WERI-Rb-1 (cell line): ENCODE measurements around the gene CDC45.

Source experiments
- DNase-seq: peaks from one replicate; pipeline ENCODE4 v3.0.0-alpha.2; 2020
- H3K27ac ChIP-seq: fragments of 250-450 bp; sonication (Bioruptor Pico); 2 replicates; pipeline ENCODE4 v1.5.1; 2020; ENCODE audit warnings: mild to moderate bottlenecking, moderate library complexity
- H3K27me3 ChIP-seq: fragments of 250-450 bp; sonication (Bioruptor Pico); 2 replicates; pipeline ENCODE4 v1.5.1; 2021; ENCODE audit warnings: mild to moderate bottlenecking, low read depth, moderate library complexity; ENCODE audit not compliant: insufficient read depth, severe bottlenecking
- H3K36me3 ChIP-seq: fragments of 250-450 bp; sonication (Bioruptor Pico); 2 replicates; pipeline ENCODE4 v1.5.1; 2020; ENCODE audit warnings: mild to moderate bottlenecking, moderate library complexity
- H3K4me3 ChIP-seq: 2 replicates; pipeline ENCODE4 v1.5.1; 2011; ENCODE audit warnings: low read depth, mild to moderate bottlenecking, control low read depth, low read length
- H3K9me3 ChIP-seq: fragments of 250-450 bp; sonication (Bioruptor Pico); 2 replicates; pipeline ENCODE4 v1.5.1; 2021; ENCODE audit warnings: mild to moderate bottlenecking, moderate library complexity; ENCODE audit not compliant: severe bottlenecking
- CTCF ChIP-seq: IDR thresholded peaks from 2 replicates; pipeline ENCODE4 v1.5.1; 2011; ENCODE audit warnings: low read depth, mild to moderate bottlenecking, control low read depth, inconsistent platforms, low read length

Gene CDC45

GRCh38 chr22:19533049-19533626, 53.4 kb downstream of the CDC45 start:
- Histone ChIP-seq H3K27ac (no peak overlapping the region), H3K9me3 (no peaks in the 10 kb centered on the region), H3K36me3 (no peaks in the 10 kb centered on the region), H3K27me3 (no peaks in the 10 kb centered on the region), H3K4me3 (no peak overlapping the region)
- DNase-seq: no peak
- no peak for TF ChIP-seq CTCF

GRCh38 chr22:19533857-19534256, 54.1 kb downstream of the CDC45 start:
- Histone ChIP-seq H3K27ac (no peak overlapping the region), H3K36me3 (no peaks in the 10 kb centered on the region), H3K27me3 (no peaks in the 10 kb centered on the region), H3K9me3 (no peaks in the 10 kb centered on the region), H3K4me3 (no peak overlapping the region)
- DNase-seq: no peak
- no peak for TF ChIP-seq CTCF

- Histone ChIP-seq H3K9me3 (no peaks in the 10 kb centered on the region), H3K4me3 (no peak overlapping the region), H3K36me3 (no peaks in the 10 kb centered on the region), H3K27ac (no peak overlapping the region), H3K27me3 (no peaks in the 10 kb centered on the region)
- DNase-seq: no peak
- no peak for TF ChIP-seq CTCF
Measured at GRCh38 chr22:19535001-19535400, 55.3 kb downstream of the CDC45 start.

- no peak for TF ChIP-seq CTCF
- H3K9me3 ChIP-seq: no peaks in the 10 kb centered on the region
- no peak overlapping the region for H3K27ac ChIP-seq
- DNase-seq: no peak
- no peaks in the 10 kb centered on the region for H3K27me3 ChIP-seq
- H3K4me3 ChIP-seq: no peak overlapping the region
- H3K36me3 ChIP-seq: no peaks in the 10 kb centered on the region
Measured at GRCh38 chr22:19536564-19536963, 56.8 kb downstream of the CDC45 start.

GRCh38 chr22:19537941-19538488, 58.3 kb downstream of the CDC45 start:
- H3K27ac ChIP-seq: no peak overlapping the region
- H3K4me3 ChIP-seq: no peak overlapping the region
- no peaks in the 10 kb centered on the region for H3K27me3 ChIP-seq
- DNase-seq: no peak
- TF ChIP-seq CTCF: no peak
- H3K9me3 ChIP-seq: no peaks in the 10 kb centered on the region
- H3K36me3 ChIP-seq: no peaks in the 10 kb centered on the region

GRCh38 chr22:19540394-19540793, 60.7 kb downstream of the CDC45 start:
- H3K36me3 ChIP-seq: no peaks in the 10 kb centered on the region
- H3K4me3 ChIP-seq: no peak overlapping the region
- no peaks in the 10 kb centered on the region for H3K27me3 ChIP-seq
- no peak for DNase-seq
- no peak for TF ChIP-seq CTCF
- H3K27ac ChIP-seq: no peak overlapping the region
- H3K9me3 ChIP-seq: no peaks in the 10 kb centered on the region
